Kidney (tissue), 11 donors: ENCODE data around the gene TCAF2. TPM values are rescaled to one million over a fixed set of nuclear protein-coding genes. Genes with fewer than 3 reads are reported as not detected.
"Not testable (repeated sequence)": the region's sequence is repeated elsewhere in the genome, so short reads cannot be mapped to it uniquely, and the experiment has no call there.

Experiments
- DNase-seq, 5 donors: peaks; one replicate each; pipeline ENCODE4 v3.0.0-alpha.2; 2013 to 2020
- FAIRE-seq: peaks from 2 replicates; lab custom pipeline; 2012; peaks lifted over from hg19 to GRCh38; lab: Jason Lieb, UNC
- H3K27ac ChIP-seq, 2 donors: one replicate each; pipeline ENCODE4 v1.7.0; 2013; ENCODE audit warnings: low read depth in 2 of 2, low read length in 2 of 2, inconsistent platforms in 1 of 2
- H3K27me3 ChIP-seq: one replicate; pipeline ENCODE4 v1.7.1; 2013; ENCODE audit warnings: low read length, inconsistent platforms; ENCODE audit not compliant: control insufficient read depth, insufficient read depth
- H3K36me3 ChIP-seq, 3 donors: one replicate each; pipeline versions ENCODE4 v1.7.0 to v1.7.1; 2013; ENCODE audit warnings: low read length in 3 of 3, control low read depth in 1 of 3, inconsistent platforms in 1 of 3; ENCODE audit not compliant: insufficient read depth in 3 of 3, control insufficient read depth in 2 of 3
- H3K4me1 ChIP-seq, 3 donors: one replicate each; pipeline versions ENCODE4 v1.7.0 to v1.7.1; 2013; ENCODE audit warnings: low read length in 3 of 3, inconsistent platforms in 1 of 3, low read depth in 1 of 3; ENCODE audit not compliant: control insufficient read depth in 2 of 3, insufficient read depth in 2 of 3
- H3K4me3 ChIP-seq, 3 donors: one replicate each; pipeline versions ENCODE4 v1.7.0 to v1.8.1; 2013; ENCODE audit warnings: low read length in 3 of 3, control low read depth in 1 of 3, inconsistent platforms in 1 of 3
- H3K9ac ChIP-seq, 3 donors: one replicate each; pipeline versions ENCODE4 v1.7.0 to v1.7.1; 2013; ENCODE audit warnings: low read length in 3 of 3, control low read depth in 1 of 3, inconsistent platforms in 1 of 3
- H3K9me3 ChIP-seq, 3 donors: one replicate each; pipeline versions ENCODE4 v1.7.0 to v1.7.1; 2013; ENCODE audit warnings: low read length in 3 of 3, control low read depth in 1 of 3, inconsistent platforms in 1 of 3; ENCODE audit not compliant: control insufficient read depth in 2 of 3, insufficient read depth in 1 of 3
- intact Hi-C: fragments of 100-400 bp; cut with DNase I; formaldehyde crosslinking; loops from one replicate; pipeline ENCODE4 v1.11.1; 2022
- polyA plus RNA-seq: library from polyadenylated mRNA; stranded (reverse); fragments of 350-450 nt; fragmentation: Illumina TruSeq; extraction: RNeasy Lipid Tissue Mini Kit (QIAGEN cat#74804); gene quantifications from one replicate; pipeline ENCODE4 v1.2.3, GENCODE V29; 2014; ENCODE audit warnings: low read depth, low replicate concordance; ENCODE audit not compliant: insufficient read depth
- total RNA-seq: library from RNA; stranded (reverse); fragmentation: NEBNext Ultra II Directional; extraction: Animal tissue kit (Norgen Biotek cat#: 25700); gene quantifications from one replicate; pipeline ENCODE4 v1.2.1, GENCODE V29; 2021
- donor health status: control.
- donor health status: control.
- donor health status: DM: yes; HTN: yes; CAD: no.
- donor health status: Normal renal cell carcinoma (clear cell type).

The TCAF2 gene
- total and polyA plus RNA-seq, 2 donors from 2014 or later: 1.3 to 4.2 TPM

DNA sequence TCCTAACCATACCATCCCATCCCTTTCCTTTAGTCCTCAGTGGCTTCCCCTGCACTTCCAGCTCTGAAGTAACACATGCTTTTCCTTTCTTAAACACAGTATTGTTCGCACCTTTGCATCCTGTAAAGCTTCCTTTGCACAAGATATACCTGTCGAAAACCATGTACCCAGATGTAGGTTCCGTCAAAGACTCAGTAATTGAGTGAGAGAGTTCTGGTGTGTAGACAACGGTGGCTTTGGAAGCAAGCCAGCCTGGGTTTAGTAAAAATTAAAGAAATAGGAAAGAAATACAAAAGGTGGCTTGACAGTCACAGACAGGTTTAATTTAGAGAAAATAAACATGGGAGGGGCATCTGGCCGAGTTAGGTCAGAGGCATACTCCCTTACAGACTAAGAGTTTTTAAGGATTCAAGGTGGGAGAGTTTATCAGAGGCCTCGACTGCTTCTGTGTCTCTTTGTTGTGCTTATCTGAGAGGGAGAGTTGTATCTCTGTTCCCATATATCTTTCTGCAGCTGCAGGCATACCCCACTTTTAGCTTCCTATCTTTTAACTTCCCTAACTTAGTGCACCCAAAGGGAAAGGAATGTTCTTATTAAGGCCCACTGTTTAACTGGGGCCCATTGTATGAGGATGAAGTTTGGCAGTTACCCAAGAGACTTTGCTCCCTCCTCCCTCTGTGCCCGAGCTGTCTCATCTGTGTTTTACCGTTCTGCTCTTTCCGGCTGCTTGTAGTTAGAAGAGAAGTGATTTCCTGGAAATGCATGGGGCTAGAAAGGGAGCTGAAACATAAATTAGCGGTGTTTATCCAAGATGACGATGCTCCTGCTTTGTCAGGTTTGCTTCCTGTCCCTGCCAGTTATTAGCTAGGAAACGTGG, 14.8 kb downstream of the TCAF2 start:
- H3K4me1 ChIP-seq, DNase-seq, H3K36me3 ChIP-seq, H3K4me3 ChIP-seq, H3K27me3 ChIP-seq, H3K27ac ChIP-seq, intact Hi-C loops, H3K9me3 ChIP-seq, H3K9ac ChIP-seq, FAIRE-seq: not testable (repeated sequence)

DNA sequence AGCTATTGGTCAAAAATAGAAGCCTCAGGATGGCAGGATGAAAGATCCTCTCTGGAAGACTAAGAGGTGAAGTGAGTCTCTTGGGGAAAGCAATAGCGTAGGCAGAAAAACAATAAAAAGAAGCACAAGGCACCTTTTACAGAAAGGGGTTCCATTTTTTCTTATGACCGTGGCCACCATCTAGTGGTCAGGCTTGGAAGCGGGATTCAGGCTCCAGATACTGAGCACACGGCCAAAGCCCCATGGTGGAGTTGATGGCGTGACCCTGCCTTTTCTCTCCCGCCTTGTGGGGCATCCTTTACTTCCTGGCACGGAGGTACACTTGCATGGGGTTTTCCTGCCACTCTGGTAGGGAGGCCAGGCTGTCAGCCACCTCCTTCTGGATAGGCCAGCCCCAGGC, 18.6 kb downstream of the TCAF2 start:
- intact Hi-C loops, H3K4me3 ChIP-seq, H3K4me1 ChIP-seq, FAIRE-seq, H3K27ac ChIP-seq, H3K36me3 ChIP-seq, DNase-seq, H3K27me3 ChIP-seq, H3K9me3 ChIP-seq, H3K9ac ChIP-seq: not testable (repeated sequence)

DNA sequence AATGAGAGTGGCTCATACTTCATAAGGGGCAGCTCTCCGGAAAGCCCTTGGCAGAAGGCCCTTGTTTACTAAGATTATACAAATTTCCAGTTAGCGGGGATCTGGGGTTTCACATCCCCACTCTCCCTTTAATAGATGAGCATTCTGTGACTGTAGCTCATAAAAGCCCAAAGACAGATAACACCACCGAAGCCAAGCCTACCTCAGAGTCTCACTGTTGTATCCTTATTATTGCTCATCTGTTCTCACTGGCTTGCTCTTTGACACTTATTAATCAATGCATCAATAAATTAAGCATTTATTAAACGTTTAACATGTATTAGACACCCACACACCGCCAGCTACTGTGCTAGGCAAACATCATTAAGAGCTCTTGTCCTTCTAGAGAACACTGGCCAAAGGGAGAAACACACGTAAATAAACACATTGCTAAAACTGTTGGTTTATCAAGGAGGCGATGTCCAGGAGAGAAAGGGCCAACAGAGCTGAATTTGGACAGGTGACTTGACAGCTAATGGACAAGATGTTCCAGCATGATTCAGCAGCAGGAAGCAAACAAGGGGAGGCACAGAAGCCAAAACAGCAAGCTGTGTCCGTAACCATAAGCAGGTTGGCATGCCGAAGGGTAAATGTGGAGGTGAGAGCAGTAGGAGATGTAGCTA, 19.9 kb downstream of the TCAF2 start:
- H3K36me3 ChIP-seq, FAIRE-seq, H3K27ac ChIP-seq, H3K9ac ChIP-seq, intact Hi-C loops, H3K4me1 ChIP-seq, H3K27me3 ChIP-seq, DNase-seq, H3K4me3 ChIP-seq, H3K9me3 ChIP-seq: not testable (repeated sequence)

DNA sequence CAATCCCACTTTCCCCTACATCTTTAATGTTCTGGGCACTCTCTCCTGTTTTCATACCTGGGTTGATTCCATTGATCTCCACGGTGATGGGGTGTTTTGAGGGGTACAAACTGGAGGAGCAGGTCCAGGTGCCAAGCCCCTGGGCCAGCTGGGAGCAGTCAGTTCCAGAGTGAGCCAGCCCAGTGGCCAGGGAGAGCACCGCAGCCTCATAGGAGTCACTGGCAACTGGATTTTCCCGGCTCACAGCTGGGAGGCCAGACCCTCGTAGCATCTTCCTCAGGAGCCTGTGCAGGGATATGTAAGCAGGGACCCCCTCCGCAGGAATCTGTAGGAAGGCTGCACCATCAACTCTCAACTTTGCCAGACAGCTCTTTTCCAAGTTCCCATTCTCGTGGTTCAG, 25.8 kb downstream of the TCAF2 start:
- H3K36me3 ChIP-seq, H3K9me3 ChIP-seq, FAIRE-seq, DNase-seq, H3K4me1 ChIP-seq, H3K9ac ChIP-seq, H3K27me3 ChIP-seq, intact Hi-C loops, H3K4me3 ChIP-seq, H3K27ac ChIP-seq: not testable (repeated sequence)

- H3K27me3 ChIP-seq, FAIRE-seq, H3K4me3 ChIP-seq, DNase-seq, H3K4me1 ChIP-seq, H3K27ac ChIP-seq, H3K36me3 ChIP-seq, H3K9me3 ChIP-seq, intact Hi-C loops, H3K9ac ChIP-seq: not testable (repeated sequence)
Measured at GRCh38 chr7:143649902-143650301, 29.1 kb downstream of the TCAF2 start.

- H3K9ac ChIP-seq, H3K27ac ChIP-seq, DNase-seq, H3K36me3 ChIP-seq, H3K4me3 ChIP-seq, intact Hi-C loops, H3K4me1 ChIP-seq, FAIRE-seq, H3K27me3 ChIP-seq, H3K9me3 ChIP-seq: not testable (repeated sequence)
Measured at GRCh38 chr7:143650447-143650846, 29.7 kb downstream of the TCAF2 start.

Other genes with a start within 250 kb of the TCAF2 start
- gene ZYX, start 239.6 kb upstream of the TCAF2 start, total RNA-seq: 193 TPM
- 50.1 TPM for gene ZYX, start 239.6 kb upstream of the TCAF2 start, polyA plus RNA-seq
- 22.3 TPM for gene EPHA1, start 212.1 kb upstream of the TCAF2 start, total RNA-seq
- 6.9 TPM for gene EPHA1, start 212.1 kb upstream of the TCAF2 start, polyA plus RNA-seq
- not detected for gene TAS2R60, start 177.5 kb upstream of the TCAF2 start, total RNA-seq
- not detected for gene TAS2R60, start 177.5 kb upstream of the TCAF2 start, polyA plus RNA-seq
- not detected for gene TAS2R41, start 143.1 kb upstream of the TCAF2 start, total RNA-seq
- gene TAS2R41, start 143.1 kb upstream of the TCAF2 start, polyA plus RNA-seq: not detected
- gene CTAGE15, start 49.2 kb upstream of the TCAF2 start, total RNA-seq: 2.2 TPM
- not detected for gene CTAGE15, start 49.2 kb upstream of the TCAF2 start, polyA plus RNA-seq
- 0.13 TPM for gene CTAGE6, start 136.7 kb downstream of the TCAF2 start, total RNA-seq
- not detected for gene CTAGE6, start 136.7 kb downstream of the TCAF2 start, polyA plus RNA-seq